Measurements from ENCODE around the gene ATG12.
A peak's percentile ranks its signal among the peaks of the same experiment; 100 is the strongest.
"Not testable (repeated sequence)": the region's sequence is repeated elsewhere in the genome, so short reads cannot be mapped to it uniquely, and the experiment has no call there.

Gene ATG12
- total RNA-seq = 105 to 107 reads per million in 2 donors

DNA sequence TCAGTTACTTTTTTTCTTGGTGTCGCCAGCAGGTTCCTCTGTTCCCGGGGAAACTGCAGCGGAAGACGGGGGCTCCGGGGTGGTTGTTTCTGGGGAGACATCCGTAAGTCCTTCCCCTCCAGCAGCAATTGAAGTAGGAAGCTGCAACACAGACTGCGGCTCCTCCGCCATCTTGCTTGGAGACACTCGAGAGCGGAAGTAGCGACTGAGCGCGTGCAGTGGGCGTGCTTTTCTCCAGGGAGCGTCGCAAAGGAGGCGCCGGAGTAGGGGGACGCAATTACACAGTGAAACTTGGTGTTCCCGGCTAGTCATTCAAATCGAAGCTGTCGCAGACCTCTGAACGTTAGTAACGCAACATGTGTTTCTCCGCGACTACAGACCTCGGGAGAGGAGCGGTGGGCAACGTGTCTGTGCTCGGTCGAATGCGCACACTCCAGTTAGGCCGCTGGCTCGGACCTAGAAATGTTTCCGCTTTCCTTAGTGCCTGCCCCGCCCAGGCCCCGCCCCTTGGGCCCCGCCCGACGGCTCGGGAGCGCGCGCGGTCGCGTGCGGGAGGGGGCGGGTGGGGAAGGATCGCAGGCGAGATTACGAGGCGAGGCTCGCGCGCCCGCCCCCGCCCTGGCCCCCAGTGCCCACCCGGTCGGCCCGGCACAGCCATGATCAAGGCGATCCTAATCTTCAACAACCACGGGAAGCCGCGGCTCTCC, at the start of gene ATG12, which contains the start of gene AP3S1:
TSS of gene ATG12 (minus strand) at position 184 of the 707 bp plus-strand sequence. CDS start at position 171, 13 bp downstream.
TSS of gene AP3S1 (plus strand) at position 554 of the 707 bp plus-strand sequence. CDS start at position 657, 103 bp downstream.
- peak; percentile 77 for DNase-seq

- DNase-seq = no peak
Observed at GRCh38 chr5:115888027-115888426, 46.7 kb upstream of the ATG12 start.

GRCh38 chr5:115885208-115885607, 43.8 kb upstream of the ATG12 start:
- DNase-seq = not testable (repeated sequence)

- DNase-seq = no peak
Observed at GRCh38 chr5:115884704-115885103, 43.3 kb upstream of the ATG12 start.

- not testable (repeated sequence) for DNase-seq
Observed at GRCh38 chr5:115882434-115882833, 41.1 kb upstream of the ATG12 start.

- DNase-seq = not testable (repeated sequence)
Observed at GRCh38 chr5:115877342-115877741, 36.0 kb upstream of the ATG12 start.

DNA sequence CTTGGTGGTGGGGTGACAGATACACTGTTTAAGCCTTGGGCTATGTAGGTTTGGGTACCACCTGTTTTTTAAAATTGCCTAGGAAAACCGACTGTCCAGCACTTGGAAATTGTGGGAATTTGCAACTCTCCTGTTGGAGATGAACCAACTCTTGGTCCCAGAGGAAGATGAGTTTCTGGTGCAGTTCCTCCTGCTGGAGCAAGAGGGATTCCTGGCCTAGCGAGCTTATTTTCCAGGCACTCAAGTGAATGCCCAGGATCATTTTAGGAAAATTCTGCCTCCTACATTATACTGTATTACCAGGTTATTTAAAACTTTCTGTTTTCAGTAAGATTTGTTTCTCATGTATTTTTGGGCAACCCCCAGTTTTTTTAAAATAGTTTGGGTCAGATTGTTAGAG, 34.1 kb upstream of the ATG12 start:
- no peak for DNase-seq

- DNase-seq = no peak
Observed at GRCh38 chr5:115873392-115873791, 32.0 kb upstream of the ATG12 start.

GRCh38 chr5:115872447-115872846, 31.1 kb upstream of the ATG12 start:
- no peak for DNase-seq

DNA sequence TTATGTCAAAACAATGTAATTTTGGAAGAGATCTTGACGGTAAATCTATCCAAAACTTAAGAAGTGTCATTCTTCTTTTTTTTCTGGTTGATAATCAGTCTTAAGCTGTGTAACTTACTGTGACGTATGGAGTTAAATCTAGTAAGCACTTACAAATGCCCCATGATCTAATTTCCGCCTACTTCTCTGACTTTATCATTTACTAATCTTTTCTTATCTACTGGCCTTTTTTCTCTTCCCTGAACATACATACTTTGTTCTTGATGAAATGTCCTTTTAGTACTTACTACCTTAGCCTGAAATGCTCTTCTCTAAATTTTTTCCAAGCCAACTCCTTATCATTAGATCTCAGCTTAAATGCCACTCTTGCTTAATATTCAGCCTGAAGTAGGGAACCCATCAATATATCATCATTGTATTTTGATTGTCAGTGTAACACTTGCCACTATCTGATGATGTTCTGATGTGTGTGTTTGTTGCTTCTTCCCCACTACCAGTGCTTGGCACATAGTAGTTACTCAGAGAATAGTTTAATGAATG, 28.0 kb upstream of the ATG12 start:
- no peak for DNase-seq

DNA sequence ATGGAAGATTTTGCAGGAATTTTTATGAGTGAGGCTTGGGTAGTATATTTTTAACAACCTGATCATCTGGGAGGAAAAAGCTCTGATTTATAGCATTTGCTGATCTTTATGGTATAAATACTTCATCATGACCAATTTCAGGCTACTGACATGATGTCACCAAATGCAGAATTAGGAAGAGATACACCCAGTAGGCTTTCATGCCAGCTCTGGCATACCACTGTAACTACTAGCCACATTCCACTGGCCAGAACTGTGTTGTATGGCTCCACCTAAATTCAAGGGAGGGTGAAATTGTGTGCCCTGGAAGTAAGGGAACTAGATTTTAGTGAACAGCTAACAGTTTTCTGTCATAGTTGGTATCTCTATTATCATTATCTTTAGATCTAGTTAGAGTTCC, 18.0 kb upstream of the ATG12 start:
- no peak for DNase-seq

DNA sequence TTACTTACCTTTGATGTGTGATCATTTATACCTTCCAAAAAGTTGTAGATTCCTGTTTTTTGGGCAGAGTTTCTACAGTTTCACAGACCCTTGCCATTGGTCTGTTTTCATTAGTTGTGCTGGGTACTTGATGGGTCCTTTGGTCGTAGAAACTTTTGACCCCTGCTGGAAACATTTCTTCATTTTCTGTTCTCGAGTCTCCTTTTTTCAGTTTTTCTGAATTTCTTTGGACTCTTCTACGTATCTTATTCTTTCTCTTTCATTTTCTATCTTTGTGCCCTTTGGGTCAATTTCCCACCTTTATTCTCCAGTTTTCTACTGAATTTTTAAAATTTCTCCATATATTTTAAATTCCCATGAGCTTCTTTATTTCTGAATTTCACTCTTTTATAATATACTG, 17.0 kb upstream of the ATG12 start:
- DNase-seq = no peak

- no peak for DNase-seq
Observed at GRCh38 chr5:115857626-115858349, 16.4 kb upstream of the ATG12 start.

GRCh38 chr5:115857057-115857479, 15.7 kb upstream of the ATG12 start:
- DNase-seq = no peak

GRCh38 chr5:115855959-115856358, 14.6 kb upstream of the ATG12 start:
- no peak for DNase-seq

DNA sequence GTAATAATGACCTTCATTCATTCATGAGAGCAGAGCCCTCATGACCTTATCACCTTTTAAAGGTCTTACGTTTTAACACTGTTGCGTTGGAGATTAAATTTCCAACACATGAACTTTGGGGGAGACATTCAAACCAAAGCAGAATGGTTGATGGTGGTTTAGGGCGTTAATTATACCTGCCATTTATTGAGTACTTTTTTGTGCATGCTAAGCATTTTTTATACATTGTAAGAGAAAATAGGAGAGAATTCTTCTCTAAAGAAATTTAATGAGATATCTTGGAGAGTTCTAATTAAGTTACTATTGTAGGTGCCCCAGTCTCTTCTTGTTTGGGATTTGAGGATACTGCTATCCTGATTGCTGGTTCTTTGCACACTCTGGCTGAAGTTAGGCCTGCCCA, 12.8 kb upstream of the ATG12 start:
- DNase-seq = no peak

- no peak for DNase-seq
Observed at GRCh38 chr5:115850744-115851416, 9.5 kb upstream of the ATG12 start.

DNA sequence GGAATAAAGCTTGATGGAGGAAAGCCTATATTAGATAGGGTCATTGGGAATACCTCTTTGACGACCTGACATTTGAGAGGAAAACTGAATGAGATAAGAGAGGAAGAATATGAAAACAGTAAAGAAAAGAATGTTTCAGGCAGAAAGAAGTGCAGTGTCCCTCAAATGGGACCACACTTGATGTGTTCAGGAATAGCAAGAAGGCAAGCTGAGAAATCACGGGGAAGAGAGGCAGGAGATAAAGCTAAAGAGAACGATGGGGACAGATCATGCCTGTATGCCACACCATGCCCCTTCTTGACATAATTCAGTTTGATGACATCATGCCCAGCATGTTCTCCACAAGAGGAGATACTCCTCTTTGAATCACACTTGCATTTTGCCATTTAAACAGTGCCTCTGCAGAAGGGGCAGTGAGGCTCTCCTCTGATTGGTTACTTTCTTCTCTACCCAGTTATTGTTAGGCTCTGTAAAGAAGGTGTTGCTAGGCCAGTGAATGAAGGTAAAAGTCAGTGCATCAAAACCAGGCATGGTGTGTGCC, 8.0 kb upstream of the ATG12 start:
- DNase-seq = no peak

- no peak for DNase-seq
Observed at GRCh38 chr5:115847290-115847689, 5.9 kb upstream of the ATG12 start.

DNA sequence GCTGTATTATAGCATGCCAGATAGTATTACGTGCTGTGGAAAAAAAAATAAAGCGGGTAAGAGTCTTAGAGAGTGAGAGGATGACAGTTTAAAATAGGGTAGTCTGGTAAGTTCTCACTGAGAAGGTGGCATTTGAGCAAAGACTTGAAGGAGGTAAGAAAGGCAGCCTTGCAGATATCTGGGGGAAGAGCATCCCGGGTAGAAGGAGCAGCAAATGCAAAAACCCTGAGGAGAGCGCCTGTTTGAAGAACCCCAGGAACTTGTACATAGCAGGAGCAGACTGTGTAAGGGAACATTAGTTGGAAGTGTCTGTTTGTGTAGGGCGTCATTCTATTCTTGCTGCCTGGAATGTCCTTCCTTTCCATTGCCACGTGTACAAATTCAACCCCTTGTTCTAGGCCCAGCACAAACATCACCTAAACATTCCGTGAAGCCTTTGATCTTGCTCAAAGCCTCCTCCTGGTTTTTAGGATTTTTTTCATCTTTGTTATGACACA, 3.0 kb upstream of the ATG12 start:
- DNase-seq = no peak

DNA sequence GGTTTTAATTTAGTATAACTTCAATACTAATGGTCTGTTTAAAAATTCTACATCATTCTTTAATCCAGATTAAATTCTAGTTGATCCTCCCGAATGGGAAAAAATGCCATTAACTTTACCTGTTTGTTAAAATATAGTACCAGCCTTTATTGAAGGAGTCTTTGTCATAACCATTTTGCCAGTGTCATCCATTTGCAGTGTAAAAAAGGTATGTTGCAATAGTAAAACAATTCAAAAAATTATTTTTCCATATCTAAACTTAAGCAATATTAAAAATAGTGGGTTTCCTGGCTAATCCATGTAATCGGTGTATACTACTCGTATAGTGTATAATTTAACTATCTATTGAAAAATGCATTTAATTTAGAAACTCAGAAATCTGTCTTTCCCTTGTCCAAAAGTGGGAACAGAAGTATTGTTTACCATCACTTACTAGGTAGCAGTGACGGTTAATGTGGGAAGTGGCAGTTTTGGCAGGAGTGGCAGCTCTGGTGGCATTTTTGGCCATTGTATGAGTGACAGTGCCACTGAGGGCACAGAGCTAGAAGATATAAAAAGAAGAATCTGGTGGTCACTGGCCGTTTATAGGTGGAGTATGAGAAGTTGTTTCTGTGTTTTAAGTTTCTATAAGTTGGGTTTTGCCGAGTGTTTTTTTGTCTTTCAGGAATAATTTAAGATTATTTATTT, 2.2 kb upstream of the ATG12 start:
- DNase-seq = no peak

DNA sequence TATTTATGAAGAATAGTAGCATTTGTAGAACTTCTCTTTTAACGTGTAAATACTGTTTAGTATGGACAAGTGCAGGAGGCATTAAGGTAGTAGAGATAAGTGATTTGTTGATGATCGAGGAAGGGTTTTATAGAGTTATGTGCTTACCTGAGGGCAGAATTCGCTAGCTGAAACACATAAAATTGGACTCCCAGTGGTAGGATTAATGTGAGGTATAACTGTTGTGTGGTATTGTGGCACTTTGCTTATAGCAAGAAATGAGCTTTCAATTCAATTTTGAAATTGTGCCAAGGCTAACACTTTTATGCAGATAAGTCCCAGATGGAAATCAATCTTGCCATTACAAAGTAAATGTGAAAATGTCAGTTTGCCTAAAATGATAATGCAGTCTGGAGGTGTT, 1.6 kb upstream of the ATG12 start:
- no peak for DNase-seq

Data from activated gamma-delta T cell (primary cell).